ENCODE results near the gene ADGRL1. TPM values are rescaled to one million over a fixed set of nuclear protein-coding genes. Genes with fewer than 3 reads are reported as not detected.
"Not testable (repeated sequence)": the region's sequence is repeated elsewhere in the genome, so short reads cannot be mapped to it uniquely, and the experiment has no call there.

Gene ADGRL1
- total and polyA plus RNA-seq, 9 of the 15 experiments (the other 6 are each of a cell fraction or from before 2014, with no cell fraction given): 0.14 to 37.0 (median 8.6) TPM

- not testable (repeated sequence) for TF ChIP-seq ZNF740 (CRISPR knock-in tag; IDR thresholded peaks at IDR 0.05); CREB1 (IDR thresholded peaks at IDR 0.05); ATF3 (CRISPR knock-in tag; conservative IDR thresholded peaks at IDR 0.05); PBX2 (CRISPR knock-in tag; IDR thresholded peaks at IDR 0.05; ENCODE audit: low read depth)
- TF ChIP-seq ZNF740 (tag; IDR thresholded peaks at IDR 0.05) (0 out of 4 replicates have a peak, but pooled peaks of 1 of the 2 experiments have one; percentile 42), CTBP1 (IDR thresholded peaks at IDR 0.05; ENCODE audit: borderline replicate concordance) (peak; percentile 70; the same call in 1 of the 2 replicates), HDAC2 (IDR thresholded peaks at IDR 0.05) (0 out of 2 replicates have a peak, but pooled peaks have one; percentile 34), VEZF1 (CRISPR knock-in tag; IDR thresholded peaks at IDR 0.05) (peak; percentile 38; the same call in 1 of the 2 replicates), CTCFL (IDR thresholded peaks at IDR 0.05; ENCODE audit: borderline replicate concordance, insufficient read depth, low read depth, low read length, poor library complexity, severe bottlenecking) (peak; percentile 42), ATF7 (IDR thresholded peaks at IDR 0.05) (peak; percentile 57), CEBPG (CRISPR knock-in tag; IDR thresholded peaks at IDR 0.05) (peak; percentile 63), CEBPG (tag; conservative IDR thresholded peaks at IDR 0.05 in 1 of 2, IDR thresholded peaks at IDR 0.05 in 1 of 2) (peak in 1 of 2 experiments; percentile 81; a peak in 2 of 4 replicates), MTA3 (IDR thresholded peaks at IDR 0.05; ENCODE audit: borderline replicate concordance) (peak; percentile 36; the same call in 1 of the 2 replicates), CREB1 (CRISPR knock-in tag; IDR thresholded peaks at IDR 0.05) (peak; percentile 32; the same call in 1 of the 2 replicates), SOX6 (IDR thresholded peaks at IDR 0.05) (peak; percentile 36; the same call in 1 of the 2 replicates), RBFOX2 (IDR thresholded peaks at IDR 0.05; ENCODE audit: low read depth, low read length) (peak; percentile 42), ATF3 (IDR thresholded peaks at IDR 0.05) (peak; percentile 85), PBX2 (tag; conservative IDR thresholded peaks at IDR 0.05; ENCODE audit: low read depth) (peak; percentile 82)
These were observed 15.4 kb upstream of the ADGRL1 start (continued) for GRCh38 chr19:14221345-14221744.
